ENCODE measurements around the gene KCNJ10.

KCNJ10 gene

DNA sequence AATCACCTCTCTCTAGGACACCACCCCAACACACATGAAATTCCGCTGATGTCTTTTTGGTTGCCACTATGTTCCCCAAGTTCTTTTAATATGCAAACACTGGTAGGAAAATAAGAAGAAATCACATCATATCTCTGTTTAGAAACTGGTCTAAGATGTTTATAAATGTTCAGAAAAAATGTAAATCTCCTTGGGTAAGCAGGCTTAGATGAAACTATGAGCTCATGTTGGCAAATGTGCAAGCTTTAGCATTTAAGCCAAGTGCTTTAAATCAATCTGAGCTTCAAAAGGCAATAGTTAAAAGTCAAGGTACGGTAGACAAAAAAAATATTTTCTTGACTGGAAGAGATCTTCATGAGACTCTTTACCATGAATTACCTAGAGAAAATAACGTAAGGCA lies 90.7 kb downstream of the KCNJ10 start:
- TF ChIP-seq, protein P1, sequence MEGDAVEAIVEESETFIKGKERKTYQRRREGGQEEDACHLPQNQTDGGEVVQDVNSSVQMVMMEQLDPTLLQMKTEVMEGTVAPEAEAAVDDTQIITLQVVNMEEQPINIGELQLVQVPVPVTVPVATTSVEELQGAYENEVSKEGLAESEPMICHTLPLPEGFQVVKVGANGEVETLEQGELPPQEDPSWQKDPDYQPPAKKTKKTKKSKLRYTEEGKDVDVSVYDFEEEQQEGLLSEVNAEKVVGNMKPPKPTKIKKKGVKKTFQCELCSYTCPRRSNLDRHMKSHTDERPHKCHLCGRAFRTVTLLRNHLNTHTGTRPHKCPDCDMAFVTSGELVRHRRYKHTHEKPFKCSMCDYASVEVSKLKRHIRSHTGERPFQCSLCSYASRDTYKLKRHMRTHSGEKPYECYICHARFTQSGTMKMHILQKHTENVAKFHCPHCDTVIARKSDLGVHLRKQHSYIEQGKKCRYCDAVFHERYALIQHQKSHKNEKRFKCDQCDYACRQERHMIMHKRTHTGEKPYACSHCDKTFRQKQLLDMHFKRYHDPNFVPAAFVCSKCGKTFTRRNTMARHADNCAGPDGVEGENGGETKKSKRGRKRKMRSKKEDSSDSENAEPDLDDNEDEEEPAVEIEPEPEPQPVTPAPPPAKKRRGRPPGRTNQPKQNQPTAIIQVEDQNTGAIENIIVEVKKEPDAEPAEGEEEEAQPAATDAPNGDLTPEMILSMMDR (IDR thresholded peaks at IDR 0.05; ENCODE audit: borderline replicate concordance, control extremely low read depth, extremely low read depth, insufficient read depth, missing control alignments): no peak
- DNase-seq (ENCODE audit: low spot score): no peak
- in situ Hi-C loops (cut with MboI; ENCODE audit: low sequenced_read_pairs, unreplicated experiment): no loop called here

DNA sequence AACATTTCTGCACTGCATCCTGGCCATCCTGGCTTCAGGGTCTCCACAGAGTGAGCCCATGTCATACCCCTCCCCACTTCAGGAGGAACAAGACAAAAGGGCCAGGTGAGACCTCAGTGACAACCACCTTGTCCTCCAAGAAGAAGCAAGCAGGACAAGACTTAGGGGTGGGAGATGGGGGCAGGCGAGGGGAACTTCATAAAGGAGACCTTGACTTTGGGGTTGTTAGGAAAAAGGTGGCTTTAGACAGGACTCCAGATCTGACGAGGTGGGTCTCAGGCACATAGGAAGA lies 91.9 kb downstream of the KCNJ10 start:
- TF ChIP-seq, protein P1 (IDR thresholded peaks at IDR 0.05; ENCODE audit: borderline replicate concordance, control extremely low read depth, extremely low read depth, insufficient read depth, missing control alignments): no peak
- in situ Hi-C loops (cut with MboI; ENCODE audit: low sequenced_read_pairs, unreplicated experiment): no loop called here
- no peak for DNase-seq (ENCODE audit: low spot score)

DNA sequence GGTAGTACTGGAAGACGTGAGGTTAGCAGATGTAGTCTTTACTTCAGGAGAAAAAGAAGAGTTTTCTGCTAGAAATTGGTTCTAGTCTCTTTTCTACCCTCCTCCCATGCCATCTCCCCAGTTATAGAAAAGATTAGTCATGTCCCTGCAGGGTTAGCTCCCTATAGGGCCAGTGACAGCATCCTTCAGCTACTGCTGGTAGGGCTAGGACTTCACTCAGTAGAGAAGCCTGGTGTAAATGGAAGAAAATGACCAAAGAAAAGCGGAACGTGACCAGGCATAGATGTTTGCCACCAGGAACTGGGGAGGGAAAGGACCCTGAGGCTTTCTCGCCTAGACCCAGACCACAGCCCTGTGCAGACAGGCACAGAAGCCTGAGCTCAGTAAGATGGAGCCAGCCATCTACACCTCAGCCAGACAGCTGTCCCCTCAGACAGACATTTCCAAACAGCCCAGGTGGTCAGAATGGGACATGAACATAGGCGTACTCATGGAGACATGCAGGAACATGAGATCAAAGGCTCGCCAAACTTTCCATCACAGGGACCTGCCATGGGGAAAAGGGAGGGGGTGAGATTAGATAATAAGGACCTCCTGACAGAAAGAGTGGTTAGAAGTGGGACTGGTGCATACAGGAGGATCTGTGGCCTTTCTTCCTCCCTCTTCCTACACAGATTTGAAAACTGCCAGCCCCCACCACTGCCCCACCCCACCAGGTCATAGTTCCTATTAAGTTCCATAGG lies 92.4 kb downstream of the KCNJ10 start:
- in situ Hi-C loops (cut with MboI; ENCODE audit: low sequenced_read_pairs, unreplicated experiment): no loop called here
- TF ChIP-seq, protein P1 (IDR thresholded peaks at IDR 0.05; ENCODE audit: borderline replicate concordance, control extremely low read depth, extremely low read depth, insufficient read depth, missing control alignments): no peak
- no peak for DNase-seq (ENCODE audit: low spot score)

DNA sequence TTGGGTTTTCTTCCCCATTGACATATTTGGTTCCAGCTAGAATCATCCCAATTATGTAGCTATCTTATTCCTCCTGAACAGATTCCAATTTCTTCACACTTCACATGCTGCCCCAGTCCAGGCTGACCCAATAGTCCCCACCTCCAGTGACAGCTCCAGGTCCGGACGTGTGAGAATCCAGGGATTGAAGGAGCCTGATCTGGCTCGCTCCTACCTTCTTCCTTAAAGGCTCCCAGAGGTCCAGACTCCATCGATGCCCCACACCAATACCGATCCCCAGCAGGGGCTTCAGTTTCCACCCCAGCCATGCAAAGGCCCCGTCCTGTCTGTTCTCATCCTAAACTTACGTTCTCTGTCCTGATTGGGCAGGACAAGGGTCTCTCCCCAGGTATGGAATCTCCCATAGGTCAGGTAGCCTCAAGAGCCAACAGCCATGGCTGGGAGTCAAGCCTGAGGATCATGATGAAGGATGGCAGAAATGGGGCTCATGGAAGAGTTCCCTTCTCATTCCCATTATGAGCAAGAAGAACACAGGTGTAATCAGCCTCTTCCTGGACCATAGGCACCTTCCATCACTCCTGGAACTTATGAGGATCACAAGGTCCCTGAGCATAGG lies 95.5 kb downstream of the KCNJ10 start:
- in situ Hi-C loops (cut with MboI; ENCODE audit: low sequenced_read_pairs, unreplicated experiment): no loop called here
- TF ChIP-seq, protein P1 (IDR thresholded peaks at IDR 0.05; ENCODE audit: borderline replicate concordance, control extremely low read depth, extremely low read depth, insufficient read depth, missing control alignments): no peak
- no peak for DNase-seq (ENCODE audit: low spot score)

DNA sequence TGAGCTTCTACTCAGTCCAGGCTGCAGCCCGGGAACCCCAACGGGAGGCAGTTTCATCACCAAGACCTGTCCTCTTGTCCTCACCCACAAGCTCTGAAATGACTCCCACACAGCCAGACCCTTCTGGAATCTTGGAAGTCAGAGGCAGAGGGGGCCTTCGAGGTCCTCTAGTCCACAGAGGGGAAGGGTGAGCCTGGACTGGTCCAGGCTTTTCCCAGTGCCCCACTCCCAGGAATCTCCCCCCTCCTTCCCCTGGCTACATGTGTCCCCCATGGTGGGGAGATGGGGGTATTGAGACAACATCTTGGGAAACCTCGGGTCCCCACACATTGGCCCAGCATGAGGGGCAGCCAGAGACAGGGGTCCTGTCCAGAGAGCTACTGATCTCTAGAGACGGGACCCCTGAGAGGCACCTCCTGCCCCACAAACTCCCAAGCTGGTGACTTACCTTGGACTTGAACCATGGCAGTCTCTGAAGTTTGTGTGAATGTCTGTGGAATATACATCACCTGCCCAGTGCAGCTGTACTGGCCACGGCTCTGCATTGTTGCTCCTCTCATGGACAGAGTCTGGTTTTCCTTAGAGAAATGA lies 96.5 kb downstream of the KCNJ10 start:
- TF ChIP-seq, protein P1 (IDR thresholded peaks at IDR 0.05; ENCODE audit: borderline replicate concordance, control extremely low read depth, extremely low read depth, insufficient read depth, missing control alignments): no peak
- in situ Hi-C loops (cut with MboI; ENCODE audit: low sequenced_read_pairs, unreplicated experiment): no loop called here

DNA sequence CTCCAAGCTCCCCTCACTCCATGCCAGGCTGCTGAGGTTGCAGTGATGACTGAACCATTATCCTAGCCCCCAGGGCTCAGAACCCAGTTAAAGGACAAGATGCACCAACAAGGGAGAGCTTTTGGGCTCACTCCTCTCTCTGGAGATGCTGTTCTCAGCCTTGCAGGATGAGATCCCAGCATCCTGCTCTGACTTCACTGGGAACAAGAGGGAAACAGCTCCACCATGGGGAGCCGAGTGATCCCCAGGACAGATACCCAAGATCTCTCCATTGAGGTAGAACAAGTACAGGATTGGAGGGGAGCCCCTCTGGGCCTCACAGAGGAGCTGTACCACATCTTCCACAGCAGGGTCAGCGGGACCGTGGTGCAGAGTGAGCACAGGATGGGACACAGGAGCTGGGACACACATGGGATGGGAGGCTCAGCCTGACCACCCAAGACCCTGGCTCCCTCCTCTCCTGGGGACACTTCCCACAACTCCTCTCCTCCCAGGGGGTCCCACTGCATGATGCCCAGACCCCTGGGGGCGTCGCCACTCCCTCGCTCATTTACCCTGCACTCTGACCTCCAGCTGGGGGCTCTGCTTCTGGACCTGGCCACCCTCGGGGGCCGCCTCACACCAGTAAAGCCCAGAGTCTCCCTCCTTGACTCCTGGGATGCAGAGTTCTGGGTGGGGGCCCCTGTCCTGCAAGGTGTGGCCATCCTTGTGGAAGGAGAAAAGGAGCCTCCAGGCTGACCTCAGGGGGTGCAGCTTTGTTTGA lies 97.3 kb downstream of the KCNJ10 start:
- in situ Hi-C loops (cut with MboI; ENCODE audit: low sequenced_read_pairs, unreplicated experiment): no loop called here
- no peak for DNase-seq (ENCODE audit: low spot score)
- TF ChIP-seq, protein P1 (IDR thresholded peaks at IDR 0.05; ENCODE audit: borderline replicate concordance, control extremely low read depth, extremely low read depth, insufficient read depth, missing control alignments): no peak

More for the DNA sequence above, 96.5 kb downstream of the KCNJ10 start:
- no peak for DNase-seq (ENCODE audit: low spot score)
